ENCODE measurements around the gene WIPF3.

DNA sequence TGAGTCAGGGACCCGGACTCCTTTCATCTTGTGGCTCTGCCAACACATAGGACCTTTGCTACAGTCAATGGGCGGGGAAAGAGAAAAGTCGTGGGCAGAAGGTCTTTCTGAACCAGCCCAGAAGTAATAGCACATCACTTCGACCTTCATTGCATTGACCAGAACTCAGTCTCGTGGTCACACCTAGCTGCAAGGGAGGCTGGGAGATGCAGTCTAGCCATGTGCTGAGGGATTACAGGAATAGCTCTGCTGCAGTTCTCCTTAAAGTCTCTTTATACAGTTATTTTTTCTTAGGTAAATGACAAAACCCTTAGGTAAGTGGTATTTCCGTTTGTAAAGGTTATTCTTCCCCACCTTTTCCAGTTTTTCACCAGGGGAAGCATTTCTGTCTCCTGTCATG is 25.4 kb downstream of the WIPF3 start:
- TF ChIP-seq, protein P1, sequence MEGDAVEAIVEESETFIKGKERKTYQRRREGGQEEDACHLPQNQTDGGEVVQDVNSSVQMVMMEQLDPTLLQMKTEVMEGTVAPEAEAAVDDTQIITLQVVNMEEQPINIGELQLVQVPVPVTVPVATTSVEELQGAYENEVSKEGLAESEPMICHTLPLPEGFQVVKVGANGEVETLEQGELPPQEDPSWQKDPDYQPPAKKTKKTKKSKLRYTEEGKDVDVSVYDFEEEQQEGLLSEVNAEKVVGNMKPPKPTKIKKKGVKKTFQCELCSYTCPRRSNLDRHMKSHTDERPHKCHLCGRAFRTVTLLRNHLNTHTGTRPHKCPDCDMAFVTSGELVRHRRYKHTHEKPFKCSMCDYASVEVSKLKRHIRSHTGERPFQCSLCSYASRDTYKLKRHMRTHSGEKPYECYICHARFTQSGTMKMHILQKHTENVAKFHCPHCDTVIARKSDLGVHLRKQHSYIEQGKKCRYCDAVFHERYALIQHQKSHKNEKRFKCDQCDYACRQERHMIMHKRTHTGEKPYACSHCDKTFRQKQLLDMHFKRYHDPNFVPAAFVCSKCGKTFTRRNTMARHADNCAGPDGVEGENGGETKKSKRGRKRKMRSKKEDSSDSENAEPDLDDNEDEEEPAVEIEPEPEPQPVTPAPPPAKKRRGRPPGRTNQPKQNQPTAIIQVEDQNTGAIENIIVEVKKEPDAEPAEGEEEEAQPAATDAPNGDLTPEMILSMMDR (IDR thresholded peaks at IDR 0.05 in 8 of 11, conservative IDR thresholded peaks at IDR 0.05 in 3 of 11) = no peak
- TF ChIP-seq POLR2A (IDR thresholded peaks at IDR 0.05) = no peak

All from spleen (tissue), 7 donors.